HepG2 (cell line): Measurements from ENCODE around the gene PRSS8. TPM values are rescaled to one million over a fixed set of nuclear protein-coding genes. Genes with fewer than 3 reads are reported as not detected.

Experiments used
- ARNTL ChIP-seq: sonication (generic); formaldehyde crosslinking; IDR thresholded peaks from 2 replicates; pipeline ENCODE4 v1.4.0; 2020; ENCODE audit warnings: mild to moderate bottlenecking, missing genetic modification reagents
- ATF7-NPFF ChIP-seq: sonication (generic); formaldehyde crosslinking; IDR thresholded peaks from 2 replicates; pipeline ENCODE4 v1.8.1; 2023; ENCODE audit warnings: mild to moderate bottlenecking, low read depth, missing genetic modification reagents, moderate library complexity
- KDM4B ChIP-seq: sonication (generic); formaldehyde crosslinking; IDR thresholded peaks from 2 replicates; pipeline ENCODE4 v1.4.0; 2020; ENCODE audit warnings: missing genetic modification reagents
- KLF12 ChIP-seq: sonication (generic); formaldehyde crosslinking; IDR thresholded peaks from 2 replicates; pipeline ENCODE4 v1.4.0; 2020; ENCODE audit warnings: missing genetic modification reagents, borderline replicate concordance
- KLF16 ChIP-seq, 2 experiments: sonication (generic) in 1 of 2; formaldehyde crosslinking in 1 of 2; IDR thresholded peaks; 2 replicates each; pipeline versions ENCODE4 v1.6.1 to v1.8.0; 2016 to 2023; ENCODE audit warnings: missing genetic modification reagents in 2 of 2, missing compliant biosample characterization in 1 of 2
- MED13 ChIP-seq: sonication (generic); formaldehyde crosslinking; IDR thresholded peaks from 2 replicates; pipeline ENCODE4 v1.5.0; 2020; ENCODE audit warnings: missing genetic modification reagents
- PATZ1 ChIP-seq: sonication (generic); formaldehyde crosslinking; IDR thresholded peaks from 2 replicates; pipeline ENCODE4 v1.4.0; 2020; ENCODE audit warnings: missing genetic modification reagents
- PBX2 ChIP-seq: IDR thresholded peaks from 2 replicates; pipeline ENCODE4 v1.6.1; 2016; ENCODE audit warnings: control low read depth
- RBAK ChIP-seq: sonication (generic); formaldehyde crosslinking; IDR thresholded peaks from 2 replicates; pipeline ENCODE4 v1.5.1; 2020; ENCODE audit warnings: mild to moderate bottlenecking, missing genetic modification reagents
- RFX1 ChIP-seq: fragments of 450-650 bp; IDR thresholded peaks from 2 replicates; pipeline ENCODE4 v1.6.1; 2017
- RXRA ChIP-seq: sonication (generic); formaldehyde crosslinking; IDR thresholded peaks from 2 replicates; pipeline ENCODE4 v1.5.1; 2020; ENCODE audit warnings: missing genetic modification reagents
- SRF ChIP-seq: IDR thresholded peaks from 2 replicates; pipeline ENCODE4 v1.6.1; 2011; ENCODE audit warnings: mild to moderate bottlenecking, low read depth, low read length, moderate library complexity
- TARDBP ChIP-seq: sonication (generic); formaldehyde crosslinking; IDR thresholded peaks from 2 replicates; pipeline ENCODE4 v1.8.0; 2022; ENCODE audit warnings: mild to moderate bottlenecking, missing genetic modification reagents
- ZNF235 ChIP-seq: sonication (generic); formaldehyde crosslinking; IDR thresholded peaks from 2 replicates; pipeline ENCODE4 v1.8.1; 2023; ENCODE audit warnings: mild to moderate bottlenecking, missing genetic modification reagents, borderline replicate concordance
- ZNF44 ChIP-seq: sonication (generic); formaldehyde crosslinking; IDR thresholded peaks from 2 replicates; pipeline ENCODE4 v1.5.1; 2020; ENCODE audit warnings: mild to moderate bottlenecking, missing genetic modification reagents
- ZNF577 ChIP-seq: sonication (generic); formaldehyde crosslinking; IDR thresholded peaks from 2 replicates; pipeline ENCODE4 v1.4.0; 2020; ENCODE audit warnings: mild to moderate bottlenecking, low read depth, missing genetic modification reagents, borderline replicate concordance
- ZNF589 ChIP-seq: sonication (generic); formaldehyde crosslinking; conservative IDR thresholded peaks from 2 replicates; pipeline ENCODE4 v1.8.0; 2022; ENCODE audit warnings: mild to moderate bottlenecking, moderate library complexity, missing genetic modification reagents
- ZNF740 ChIP-seq: sonication (generic); formaldehyde crosslinking; IDR thresholded peaks from 2 replicates; pipeline ENCODE4 v1.4.0; 2020; ENCODE audit warnings: missing genetic modification reagents
- ZUFSP ChIP-seq: sonication (generic); formaldehyde crosslinking; IDR thresholded peaks from 2 replicates; pipeline ENCODE4 v1.9.0; 2021; ENCODE audit warnings: missing genetic modification reagents, mild to moderate bottlenecking, borderline replicate concordance
- polyA plus RNA-seq, 8 experiments: library from polyadenylated mRNA; depleted of rRNA in 3 of 8; stranded (reverse) in 7 of 8; unstranded in 1 of 8; fragments of >200 nt; fragmentation: Illumina TruSeq in 4 of 8; extraction: Trizol in 4 of 8; gene quantifications; 2 replicates each; pipeline versions ENCODE4 v1.2.1 to v1.2.3, GENCODE V29; 2011 to 2016; ENCODE audit warnings: low read depth in 4 of 8, missing spikeins in 1 of 8, mixed read lengths in 1 of 8; ENCODE audit not compliant: insufficient read depth in 1 of 8
- total RNA-seq, 5 experiments: library from RNA; depleted of rRNA; stranded (reverse); fragments of >200 nt; fragmentation: Illumina TruSeq; extraction: Trizol; gene quantifications; 2 replicates each; pipeline ENCODE4 v1.2.3, GENCODE V29; 2016; ENCODE audit warnings: low read depth in 1 of 5
- TF ChIP-seq, protein P1 (sequence below), 2 experiments: sonication (generic) in 1 of 2; formaldehyde crosslinking in 1 of 2; IDR thresholded peaks; 2 replicates each; pipeline versions ENCODE4 v1.4.0 to v1.6.1; 2018 to 2020; ENCODE audit warnings: missing genetic modification reagents in 2 of 2, borderline replicate concordance in 1 of 2, low read depth in 1 of 2, mild to moderate bottlenecking in 1 of 2, missing biosample characterization in 1 of 2

PRSS8 gene
- total and polyA plus RNA-seq, 2 of the 13 experiments (the other 11 are each of a cell fraction or from before 2014, with no cell fraction given): 2.6 to 7.2 TPM

DNA sequence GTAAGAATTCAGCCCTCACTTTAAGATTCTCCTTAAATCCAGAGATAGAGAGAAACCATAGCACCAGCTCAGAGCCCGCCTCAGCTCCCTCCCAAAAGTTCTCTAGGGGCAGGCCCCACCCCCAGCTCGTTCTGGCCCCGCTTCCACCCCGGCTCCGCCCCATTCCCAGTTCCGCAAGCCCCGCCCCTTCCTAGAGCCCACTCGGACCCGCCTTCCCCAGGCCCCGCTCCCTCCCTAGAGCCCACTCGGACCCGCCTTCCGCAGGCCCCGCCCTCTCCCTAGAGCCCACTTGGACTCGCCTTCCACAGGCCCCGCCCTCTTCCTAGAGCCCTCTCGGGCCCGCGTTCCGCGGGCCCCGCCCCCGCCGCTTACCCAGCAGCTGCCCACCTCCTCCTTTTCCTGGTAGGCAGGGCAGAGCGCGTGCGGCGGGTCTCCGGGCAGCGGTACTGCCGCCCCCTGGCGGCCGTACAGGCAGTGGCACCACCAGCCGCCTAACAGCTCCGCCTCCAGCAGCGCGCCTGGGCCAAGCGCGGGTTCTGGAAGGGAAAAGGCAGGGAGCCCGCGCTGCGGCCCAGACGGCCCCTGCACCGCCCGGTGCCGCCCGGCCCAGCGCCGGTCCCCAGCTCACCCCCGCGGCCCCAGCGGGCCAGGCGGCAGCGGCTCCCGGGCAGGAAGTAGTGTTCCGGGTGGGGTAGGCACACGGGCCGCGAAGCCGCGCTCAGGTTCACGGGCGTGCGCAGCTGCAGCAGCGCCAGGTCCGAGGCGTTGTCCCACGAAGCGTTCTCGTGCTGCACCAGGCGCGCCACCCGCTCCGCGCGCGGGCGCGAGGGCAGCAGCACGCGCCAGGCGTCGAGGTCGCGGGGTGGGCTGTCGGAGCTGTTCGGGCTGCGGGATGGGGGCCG is 6.8 kb upstream of the PRSS8 start (continued):
- TF ChIP-seq, protein P1, sequence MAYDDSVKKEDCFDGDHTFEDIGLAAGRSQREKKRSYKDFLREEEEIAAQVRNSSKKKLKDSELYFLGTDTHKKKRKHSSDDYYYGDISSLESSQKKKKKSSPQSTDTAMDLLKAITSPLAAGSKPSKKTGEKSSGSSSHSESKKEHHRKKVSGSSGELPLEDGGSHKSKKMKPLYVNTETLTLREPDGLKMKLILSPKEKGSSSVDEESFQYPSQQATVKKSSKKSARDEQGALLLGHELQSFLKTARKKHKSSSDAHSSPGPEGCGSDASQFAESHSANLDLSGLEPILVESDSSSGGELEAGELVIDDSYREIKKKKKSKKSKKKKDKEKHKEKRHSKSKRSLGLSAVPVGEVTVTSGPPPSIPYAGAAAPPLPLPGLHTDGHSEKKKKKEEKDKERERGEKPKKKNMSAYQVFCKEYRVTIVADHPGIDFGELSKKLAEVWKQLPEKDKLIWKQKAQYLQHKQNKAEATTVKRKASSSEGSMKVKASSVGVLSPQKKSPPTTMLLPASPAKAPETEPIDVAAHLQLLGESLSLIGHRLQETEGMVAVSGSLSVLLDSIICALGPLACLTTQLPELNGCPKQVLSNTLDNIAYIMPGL (CRISPR knock-in tag; IDR thresholded peaks at IDR 0.05; ENCODE audit: borderline replicate concordance in 1 of 2, low read depth in 1 of 2): peak; percentile 92 to 95
- TF ChIP-seq RXRA (peak; percentile 71), PBX2 (CRISPR knock-in tag) (no peak), ZNF740 (no peak; the same call in 1 of the 2 replicates), ATF7-NPFF (CRISPR knock-in tag) (peak; percentile 72), ZNF235 (peak; percentile 74; the same call in 1 of the 2 replicates), KLF12 (CRISPR knock-in tag) (no peak; the same call in 1 of the 2 replicates), KLF16 (CRISPR knock-in tag; IDR thresholded peaks at IDR 0.05) (peak in 1 of 2 experiments; percentile 86; a peak in 2 of 4 replicates), ZNF44 (peak; percentile 69; the same call in 1 of the 2 replicates), RFX1 (no peak), RBAK (CRISPR knock-in tag) (peak; percentile 32; the same call in 1 of the 2 replicates), ZUFSP (CRISPR knock-in tag) (no peak), KDM4B (CRISPR knock-in tag) (peak; percentile 51; the same call in 1 of the 2 replicates), MED13 (CRISPR knock-in tag) (no peak; the same call in 1 of the 2 replicates), ZNF589 (CRISPR knock-in tag) (no peak), SRF (no peak), ARNTL (no peak), ZNF577 (CRISPR knock-in tag) (no peak), TARDBP (CRISPR knock-in tag) (peak; percentile 81; the same call in 1 of the 2 replicates), PATZ1 (CRISPR knock-in tag) (peak; percentile 45; the same call in 1 of the 2 replicates)
